Endodermal cell (in vitro differentiated cells): ENCODE data around the gene TRPV4. TPM values are rescaled to one million over a fixed set of nuclear protein-coding genes. Genes with fewer than 3 reads are reported as not detected.

ENCODE experiments used
- DNase-seq: peaks from one replicate; pipeline ENCODE4 v3.0.0-alpha.2; 2017
- H3K27ac ChIP-seq: 2 replicates; pipeline ENCODE4 v1.5.1; 2013; ENCODE audit warnings: mild to moderate bottlenecking, low read depth, low read length, moderate library complexity
- H3K27me3 ChIP-seq: 2 replicates; pipeline ENCODE4 v1.6.1; 2013; ENCODE audit warnings: mild to moderate bottlenecking, low read length, moderate library complexity; ENCODE audit not compliant: insufficient read depth, control insufficient read depth, poor library complexity, severe bottlenecking
- H3K36me3 ChIP-seq: 2 replicates; pipeline ENCODE4 v1.7.0; 2013; ENCODE audit warnings: mild to moderate bottlenecking, low read length, moderate library complexity; ENCODE audit not compliant: control insufficient read depth, insufficient read depth
- H3K4me1 ChIP-seq: one replicate; pipeline ENCODE4 v1.7.0; 2013; ENCODE audit warnings: low read length; ENCODE audit not compliant: control insufficient read depth, insufficient read depth
- H3K4me3 ChIP-seq: 2 replicates; pipeline ENCODE4 v1.5.1; 2013; ENCODE audit warnings: mild to moderate bottlenecking, low read length, moderate library complexity
- H3K9ac ChIP-seq: 2 replicates; pipeline ENCODE4 v1.6.1; 2013; ENCODE audit warnings: mild to moderate bottlenecking, low read length, moderate library complexity; ENCODE audit not compliant: poor library complexity, severe bottlenecking; ENCODE audit errors: extremely low read depth
- H3K9me3 ChIP-seq: 2 replicates; pipeline ENCODE4 v1.6.1; 2013; ENCODE audit warnings: mild to moderate bottlenecking, low read length, moderate library complexity; ENCODE audit not compliant: control insufficient read depth
- H3K27ac Mint-ChIP-seq: 2 replicates; pipeline ENCODE4 v1.8.0; 2020; ENCODE audit warnings: mixed read lengths
- H3K27me3 Mint-ChIP-seq: 2 replicates; pipeline ENCODE4 v1.8.0; 2021; ENCODE audit warnings: mild to moderate bottlenecking, mixed read lengths; ENCODE audit not compliant: insufficient read depth
- H3K36me3 Mint-ChIP-seq: 2 replicates; pipeline ENCODE4 v1.8.0; 2020; ENCODE audit warnings: low read depth, mixed read lengths
- H3K4me1 Mint-ChIP-seq: 2 replicates; pipeline ENCODE4 v1.8.0; 2020; ENCODE audit warnings: mixed read lengths
- H3K4me3 Mint-ChIP-seq: 2 replicates; pipeline ENCODE4 v1.8.0; 2020; ENCODE audit warnings: mild to moderate bottlenecking, moderate library complexity, mixed read lengths
- H3K9me3 Mint-ChIP-seq: 2 replicates; pipeline ENCODE4 v1.8.0; 2020; ENCODE audit warnings: mild to moderate bottlenecking, mixed read lengths
- CTCF ChIP-seq: fragments of 200-600 bp; sonication (generic); conservative IDR thresholded peaks from 2 replicates; pipeline ENCODE4 v1.5.0; 2021; ENCODE audit warnings: antibody characterized with exemption, mild to moderate bottlenecking
- WGBS, 2 experiments: methylation state at CpG; one replicate each; pipeline versions ENCODE4 v1.1.5 to v1.1.7; 2013; ENCODE audit warnings: missing lambda C conversion rate in 2 of 2, mixed read lengths in 1 of 2; ENCODE audit not compliant: insufficient coverage in 1 of 2, insufficient read length in 1 of 2; 5-methylcytosine and 5-hydroxymethylcytosine counted together
- total RNA-seq, 2 donors: library from RNA; stranded (reverse); fragmentation: NEBNext Ultra II Directional in 1 of 2; extraction: Animal tissue kit (Norgen Biotek cat#: 25700) in 1 of 2; gene quantifications; 2 replicates in 1 of 2; 3 replicates in 1 of 2; pipeline ENCODE4 v1.2.1, GENCODE V29; 2021

Gene TRPV4
- total RNA-seq, 2 donors from 2014 or later = 14.0 to 14.2 TPM

GRCh38 chr12:109797905-109798669 is 35.1 kb downstream of the TRPV4 start:
- Histone ChIP-seq H3K4me1 (no peaks in the 10 kb centered on the region), H3K9ac (no peak overlapping the region), H3K9me3 (no peaks in the 10 kb centered on the region), H3K27ac (no peak overlapping the region), H3K27me3 (no peaks in the 10 kb centered on the region), H3K4me3 (no peak overlapping the region), H3K36me3 (peaks cover 6% of the 10 kb centered on the region)
- H3K36me3 Mint-ChIP-seq = peaks cover 34% of the 10 kb centered on the region
- H3K27ac Mint-ChIP-seq = no peak overlapping the region
- TF ChIP-seq CTCF = peak; percentile 72
- DNase-seq = peak; percentile 89
- no peaks in the 10 kb centered on the region for H3K4me1 Mint-ChIP-seq
- no peaks in the 10 kb centered on the region for H3K27me3 Mint-ChIP-seq
- H3K9me3 Mint-ChIP-seq = no peaks in the 10 kb centered on the region
- H3K4me3 Mint-ChIP-seq = no peak overlapping the region
- 90% methylated on average over 13 to 19 of the region's 19 CpGs for WGBS, 2 experiments

GRCh38 chr12:109796057-109796456 is 37.1 kb downstream of the TRPV4 start:
- no peak overlapping the region for H3K9ac ChIP-seq
- H3K4me3 Mint-ChIP-seq = no peak overlapping the region
- TF ChIP-seq CTCF = no peak
- no peak for DNase-seq
- 86 to 93% methylated on average over 1 to 2 of the region's 2 CpGs for WGBS, 2 experiments
- H3K4me3 ChIP-seq = no peak overlapping the region
- no peaks in the 10 kb centered on the region for H3K27me3 Mint-ChIP-seq
- H3K27ac Mint-ChIP-seq = no peak overlapping the region
- no peak overlapping the region for H3K27ac ChIP-seq
- H3K4me1 Mint-ChIP-seq = no peaks in the 10 kb centered on the region
- H3K9me3 Mint-ChIP-seq = no peaks in the 10 kb centered on the region
- no peaks in the 10 kb centered on the region for H3K9me3 ChIP-seq
- H3K36me3 ChIP-seq = peaks cover 6% of the 10 kb centered on the region
- no peaks in the 10 kb centered on the region for H3K27me3 ChIP-seq
- H3K4me1 ChIP-seq = no peaks in the 10 kb centered on the region
- H3K36me3 Mint-ChIP-seq = peaks cover 28% of the 10 kb centered on the region

- H3K4me3 ChIP-seq = no peak overlapping the region
- H3K9me3 ChIP-seq = no peaks in the 10 kb centered on the region
- H3K27me3 ChIP-seq = no peaks in the 10 kb centered on the region
- peaks cover 10% of the 10 kb centered on the region for H3K36me3 ChIP-seq
- Mint-ChIP-seq H3K27me3 (no peaks in the 10 kb centered on the region), H3K9me3 (no peaks in the 10 kb centered on the region), H3K36me3 (peaks cover 29% of the 10 kb centered on the region), H3K27ac (no peak overlapping the region), H3K4me1 (no peaks in the 10 kb centered on the region), H3K4me3 (no peak overlapping the region)
- no peaks in the 10 kb centered on the region for H3K4me1 ChIP-seq
- no peak for DNase-seq
- no peak overlapping the region for H3K27ac ChIP-seq
- 94 to 100% methylated on average over 2 of the region's 2 CpGs for WGBS, 2 experiments
- no peak for TF ChIP-seq CTCF
- no peak overlapping the region for H3K9ac ChIP-seq
Observed at GRCh38 chr12:109795023-109795422, 38.2 kb downstream of the TRPV4 start.
